K562 (cell line): ENCODE measurements around the gene RARRES2. TPM values are rescaled to one million over a fixed set of nuclear protein-coding genes. Genes with fewer than 3 reads are reported as not detected.

Source experiments
- DIDO1 ChIP-seq: fragments of 450-650 bp; IDR thresholded peaks from 2 replicates; pipeline ENCODE4 v1.6.1; 2016; ENCODE audit warnings: low read depth, missing biosample characterization, missing genetic modification characterization
- MXI1 ChIP-seq: IDR thresholded peaks from 2 replicates; pipeline ENCODE4 v1.6.1; 2011; ENCODE audit warnings: low read depth, mild to moderate bottlenecking, improper control_type of control experiment, low read length
- PTTG1 ChIP-seq: fragments of 450-650 bp; IDR thresholded peaks from 2 replicates; pipeline ENCODE4 v1.6.1; 2016; ENCODE audit warnings: low read depth, mild to moderate bottlenecking, missing genetic modification characterization, missing compliant biosample characterization
- SNIP1 ChIP-seq: fragments of 450-650 bp; IDR thresholded peaks from 2 replicates; pipeline ENCODE4 v1.7.1; 2017; ENCODE audit warnings: low read depth, mild to moderate bottlenecking
- TAF9B ChIP-seq: fragments of 450-650 bp; IDR thresholded peaks from 2 replicates; pipeline ENCODE4 v1.6.1; 2018; ENCODE audit warnings: mild to moderate bottlenecking; ENCODE audit not compliant: partially characterized antibody
- ZNF184 ChIP-seq: sonication (generic); formaldehyde crosslinking; IDR thresholded peaks from 2 replicates; pipeline ENCODE4 v1.5.0; 2020; ENCODE audit warnings: missing genetic modification reagents
- ZNF311 ChIP-seq: fragments of 250-450 bp; sonication (Bioruptor Pico); IDR thresholded peaks from 2 replicates; pipeline ENCODE4 v1.4.0; 2020; ENCODE audit warnings: mild to moderate bottlenecking, moderate library complexity
- ZNF518B ChIP-seq: fragments of 250-450 bp; sonication (Bioruptor Pico); IDR thresholded peaks from 2 replicates; pipeline ENCODE4 v1.5.0; 2021; ENCODE audit warnings: mild to moderate bottlenecking, moderate library complexity
- ZNF75A ChIP-seq: fragments of 450-650 bp; formaldehyde crosslinking; IDR thresholded peaks from 2 replicates; pipeline ENCODE4 v1.4.0; 2020; ENCODE audit warnings: mild to moderate bottlenecking
- polyA plus RNA-seq, 8 experiments: library from polyadenylated mRNA; depleted of rRNA in 4 of 8; stranded (reverse) in 5 of 8; unstranded in 3 of 8; fragments of >200 nt; fragmentation: Nextera tagmentation in 2 of 8; fragmentation: Illumina TruSeq in 1 of 8; extraction: Ambion mirVana in 2 of 8; extraction: Trizol in 1 of 8; gene quantifications; 2 replicates each; pipeline versions ENCODE4 v1.2.1 to v1.2.3, GENCODE V29; 2011 to 2014; ENCODE audit warnings: inconsistent platforms in 1 of 8, missing spikeins in 1 of 8
- total RNA-seq, 7 experiments: library from RNA; depleted of rRNA in 6 of 7; stranded (reverse); fragments of >200 nt in 6 of 7; fragmentation: Illumina TruSeq in 2 of 7; extraction: Trizol in 2 of 7; gene quantifications; 2 replicates each; pipeline versions ENCODE4 v1.2.1 to v1.2.3, GENCODE V29; 2011 to 2021; ENCODE audit warnings: low replicate concordance in 1 of 7
- TF ChIP-seq, protein P1 (sequence below): fragments of 200-400 bp; formaldehyde crosslinking; IDR thresholded peaks from 2 replicates; pipeline ENCODE4 v1.6.1; 2017; ENCODE audit warnings: mild to moderate bottlenecking, low read depth, low read length, moderate library complexity
- TF ChIP-seq, protein P2 (sequence below), 2 experiments: fragments of 450-650 bp; formaldehyde crosslinking in 1 of 2; IDR thresholded peaks; 2 replicates each; pipeline versions ENCODE4 v1.4.0 to v1.6.1; 2014 to 2020; ENCODE audit warnings: mild to moderate bottlenecking in 2 of 2, borderline replicate concordance in 1 of 2, low read depth in 1 of 2

RARRES2 gene
- total and polyA plus RNA-seq, 9 of the 15 experiments (the other 6 are each of a cell fraction or from before 2014, with no cell fraction given) = 0.11 to 1.7 (median 0.23) TPM; not detected in 6

- no peak for TF ChIP-seq ZNF518B
- TF ChIP-seq ZNF184 (CRISPR knock-in tag) = no peak
- no peak for TF ChIP-seq SNIP1
- TF ChIP-seq, protein P1, sequence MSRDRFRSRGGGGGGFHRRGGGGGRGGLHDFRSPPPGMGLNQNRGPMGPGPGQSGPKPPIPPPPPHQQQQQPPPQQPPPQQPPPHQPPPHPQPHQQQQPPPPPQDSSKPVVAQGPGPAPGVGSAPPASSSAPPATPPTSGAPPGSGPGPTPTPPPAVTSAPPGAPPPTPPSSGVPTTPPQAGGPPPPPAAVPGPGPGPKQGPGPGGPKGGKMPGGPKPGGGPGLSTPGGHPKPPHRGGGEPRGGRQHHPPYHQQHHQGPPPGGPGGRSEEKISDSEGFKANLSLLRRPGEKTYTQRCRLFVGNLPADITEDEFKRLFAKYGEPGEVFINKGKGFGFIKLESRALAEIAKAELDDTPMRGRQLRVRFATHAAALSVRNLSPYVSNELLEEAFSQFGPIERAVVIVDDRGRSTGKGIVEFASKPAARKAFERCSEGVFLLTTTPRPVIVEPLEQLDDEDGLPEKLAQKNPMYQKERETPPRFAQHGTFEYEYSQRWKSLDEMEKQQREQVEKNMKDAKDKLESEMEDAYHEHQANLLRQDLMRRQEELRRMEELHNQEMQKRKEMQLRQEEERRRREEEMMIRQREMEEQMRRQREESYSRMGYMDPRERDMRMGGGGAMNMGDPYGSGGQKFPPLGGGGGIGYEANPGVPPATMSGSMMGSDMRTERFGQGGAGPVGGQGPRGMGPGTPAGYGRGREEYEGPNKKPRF = no peak
- no peak for TF ChIP-seq TAF9B
- TF ChIP-seq ZNF311 (CRISPR knock-in tag) = no peak
- no peak for TF ChIP-seq DIDO1 (tag)
- TF ChIP-seq PTTG1 (tag) = no peak
- TF ChIP-seq ZNF75A (CRISPR knock-in tag) = no peak
- TF ChIP-seq, protein P2, sequence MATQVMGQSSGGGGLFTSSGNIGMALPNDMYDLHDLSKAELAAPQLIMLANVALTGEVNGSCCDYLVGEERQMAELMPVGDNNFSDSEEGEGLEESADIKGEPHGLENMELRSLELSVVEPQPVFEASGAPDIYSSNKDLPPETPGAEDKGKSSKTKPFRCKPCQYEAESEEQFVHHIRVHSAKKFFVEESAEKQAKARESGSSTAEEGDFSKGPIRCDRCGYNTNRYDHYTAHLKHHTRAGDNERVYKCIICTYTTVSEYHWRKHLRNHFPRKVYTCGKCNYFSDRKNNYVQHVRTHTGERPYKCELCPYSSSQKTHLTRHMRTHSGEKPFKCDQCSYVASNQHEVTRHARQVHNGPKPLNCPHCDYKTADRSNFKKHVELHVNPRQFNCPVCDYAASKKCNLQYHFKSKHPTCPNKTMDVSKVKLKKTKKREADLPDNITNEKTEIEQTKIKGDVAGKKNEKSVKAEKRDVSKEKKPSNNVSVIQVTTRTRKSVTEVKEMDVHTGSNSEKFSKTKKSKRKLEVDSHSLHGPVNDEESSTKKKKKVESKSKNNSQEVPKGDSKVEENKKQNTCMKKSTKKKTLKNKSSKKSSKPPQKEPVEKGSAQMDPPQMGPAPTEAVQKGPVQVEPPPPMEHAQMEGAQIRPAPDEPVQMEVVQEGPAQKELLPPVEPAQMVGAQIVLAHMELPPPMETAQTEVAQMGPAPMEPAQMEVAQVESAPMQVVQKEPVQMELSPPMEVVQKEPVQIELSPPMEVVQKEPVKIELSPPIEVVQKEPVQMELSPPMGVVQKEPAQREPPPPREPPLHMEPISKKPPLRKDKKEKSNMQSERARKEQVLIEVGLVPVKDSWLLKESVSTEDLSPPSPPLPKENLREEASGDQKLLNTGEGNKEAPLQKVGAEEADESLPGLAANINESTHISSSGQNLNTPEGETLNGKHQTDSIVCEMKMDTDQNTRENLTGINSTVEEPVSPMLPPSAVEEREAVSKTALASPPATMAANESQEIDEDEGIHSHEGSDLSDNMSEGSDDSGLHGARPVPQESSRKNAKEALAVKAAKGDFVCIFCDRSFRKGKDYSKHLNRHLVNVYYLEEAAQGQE (IDR thresholded peaks at IDR 0.05; ENCODE audit: borderline replicate concordance) = peak; percentile 91
- TF ChIP-seq, protein P2 (CRISPR knock-in tag; IDR thresholded peaks at IDR 0.05; ENCODE audit: low read depth) = 0 out of 2 replicates have a peak, but pooled peaks have one; percentile 75
- TF ChIP-seq MXI1 = no peak
These were observed 37.5 kb upstream of the RARRES2 start, which contains the start of gene ZNF775 (continued) for GRCh38 chr7:150378853-150379440.
